ENCODE measurements around the gene ZSWIM6. TPM values are rescaled to one million over a fixed set of nuclear protein-coding genes. Genes with fewer than 3 reads are reported as not detected.

The ZSWIM6 gene
- total RNA-seq, 1 experiment from 2014 or later: 10.8 TPM

DNA sequence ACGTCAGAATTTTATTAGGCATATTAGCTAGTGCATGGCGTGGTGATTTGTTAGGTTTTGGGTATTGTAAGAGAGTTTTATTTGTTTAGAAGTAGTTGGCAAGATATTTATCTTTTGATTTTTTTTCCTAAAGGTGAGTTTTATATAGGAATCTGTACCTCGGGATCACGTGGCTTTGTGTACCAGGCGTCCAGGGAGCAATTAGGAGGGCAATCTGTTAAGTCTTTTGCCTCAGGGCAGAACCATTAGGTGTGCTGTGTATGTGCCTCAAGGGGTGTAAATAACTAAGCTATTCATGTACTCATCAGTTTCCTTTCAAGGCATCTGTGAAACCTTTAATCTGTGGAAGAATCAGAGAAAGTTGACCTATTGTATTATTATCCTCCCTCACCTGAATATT lies 39.4 kb downstream of the ZSWIM6 start:
- no peak for TF ChIP-seq TCF7L2 (IDR thresholded peaks at IDR 0.05; ENCODE audit: low read depth, low read length)
- TF ChIP-seq SIN3A (IDR thresholded peaks at IDR 0.05; ENCODE audit: borderline replicate concordance, insufficient read depth, low read depth, low read length): no peak
- TF ChIP-seq, protein P1, sequence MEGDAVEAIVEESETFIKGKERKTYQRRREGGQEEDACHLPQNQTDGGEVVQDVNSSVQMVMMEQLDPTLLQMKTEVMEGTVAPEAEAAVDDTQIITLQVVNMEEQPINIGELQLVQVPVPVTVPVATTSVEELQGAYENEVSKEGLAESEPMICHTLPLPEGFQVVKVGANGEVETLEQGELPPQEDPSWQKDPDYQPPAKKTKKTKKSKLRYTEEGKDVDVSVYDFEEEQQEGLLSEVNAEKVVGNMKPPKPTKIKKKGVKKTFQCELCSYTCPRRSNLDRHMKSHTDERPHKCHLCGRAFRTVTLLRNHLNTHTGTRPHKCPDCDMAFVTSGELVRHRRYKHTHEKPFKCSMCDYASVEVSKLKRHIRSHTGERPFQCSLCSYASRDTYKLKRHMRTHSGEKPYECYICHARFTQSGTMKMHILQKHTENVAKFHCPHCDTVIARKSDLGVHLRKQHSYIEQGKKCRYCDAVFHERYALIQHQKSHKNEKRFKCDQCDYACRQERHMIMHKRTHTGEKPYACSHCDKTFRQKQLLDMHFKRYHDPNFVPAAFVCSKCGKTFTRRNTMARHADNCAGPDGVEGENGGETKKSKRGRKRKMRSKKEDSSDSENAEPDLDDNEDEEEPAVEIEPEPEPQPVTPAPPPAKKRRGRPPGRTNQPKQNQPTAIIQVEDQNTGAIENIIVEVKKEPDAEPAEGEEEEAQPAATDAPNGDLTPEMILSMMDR (IDR thresholded peaks at IDR 0.05): no peak
- TF ChIP-seq, protein P2, sequence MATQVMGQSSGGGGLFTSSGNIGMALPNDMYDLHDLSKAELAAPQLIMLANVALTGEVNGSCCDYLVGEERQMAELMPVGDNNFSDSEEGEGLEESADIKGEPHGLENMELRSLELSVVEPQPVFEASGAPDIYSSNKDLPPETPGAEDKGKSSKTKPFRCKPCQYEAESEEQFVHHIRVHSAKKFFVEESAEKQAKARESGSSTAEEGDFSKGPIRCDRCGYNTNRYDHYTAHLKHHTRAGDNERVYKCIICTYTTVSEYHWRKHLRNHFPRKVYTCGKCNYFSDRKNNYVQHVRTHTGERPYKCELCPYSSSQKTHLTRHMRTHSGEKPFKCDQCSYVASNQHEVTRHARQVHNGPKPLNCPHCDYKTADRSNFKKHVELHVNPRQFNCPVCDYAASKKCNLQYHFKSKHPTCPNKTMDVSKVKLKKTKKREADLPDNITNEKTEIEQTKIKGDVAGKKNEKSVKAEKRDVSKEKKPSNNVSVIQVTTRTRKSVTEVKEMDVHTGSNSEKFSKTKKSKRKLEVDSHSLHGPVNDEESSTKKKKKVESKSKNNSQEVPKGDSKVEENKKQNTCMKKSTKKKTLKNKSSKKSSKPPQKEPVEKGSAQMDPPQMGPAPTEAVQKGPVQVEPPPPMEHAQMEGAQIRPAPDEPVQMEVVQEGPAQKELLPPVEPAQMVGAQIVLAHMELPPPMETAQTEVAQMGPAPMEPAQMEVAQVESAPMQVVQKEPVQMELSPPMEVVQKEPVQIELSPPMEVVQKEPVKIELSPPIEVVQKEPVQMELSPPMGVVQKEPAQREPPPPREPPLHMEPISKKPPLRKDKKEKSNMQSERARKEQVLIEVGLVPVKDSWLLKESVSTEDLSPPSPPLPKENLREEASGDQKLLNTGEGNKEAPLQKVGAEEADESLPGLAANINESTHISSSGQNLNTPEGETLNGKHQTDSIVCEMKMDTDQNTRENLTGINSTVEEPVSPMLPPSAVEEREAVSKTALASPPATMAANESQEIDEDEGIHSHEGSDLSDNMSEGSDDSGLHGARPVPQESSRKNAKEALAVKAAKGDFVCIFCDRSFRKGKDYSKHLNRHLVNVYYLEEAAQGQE (IDR thresholded peaks at IDR 0.05; ENCODE audit: insufficient read depth in 1 of 2, low read depth in 2 of 2, low read length in 1 of 2): no peak
- TF ChIP-seq POLR2AphosphoS5 (IDR thresholded peaks at IDR 0.05; ENCODE audit: low read depth, low read length): no peak
- no peaks in the 10 kb centered on the region for H3K27me3 ChIP-seq (ENCODE audit: control insufficient read depth, insufficient read depth, low read length)
- no TSS peak for BruUV-seq (replicated peaks)
- ChIA-PET CTCF (no interaction called here), POLR2A (no interaction called here)
- intact Hi-C loops (cut with micrococcal nuclease; ENCODE audit: unreplicated experiment) (no loop called here), in situ Hi-C loops (cut with HindIII; ENCODE audit: low pct_unique_long_range_greater_than_20kb, low sequenced_read_pairs) (no loop called here)
- no peaks in the 10 kb centered on the region for H3K9me3 ChIP-seq (ENCODE audit: control insufficient read depth, insufficient read depth, low read depth, low read length)
- DNase-seq (ENCODE audit: low read depth, low spot score) (no peak), ATAC-seq (no peak)
- no peak overlapping the region for H3K4me3 ChIP-seq (ENCODE audit: low read depth in 2 of 2, low read length in 2 of 2)
- peaks cover 3% of the 10 kb centered on the region; the same call in 1 of the 2 replicates for H3K4me1 ChIP-seq (ENCODE audit: control insufficient read depth, insufficient read depth, low read length)
- H3K36me3 ChIP-seq (ENCODE audit: control insufficient read depth, insufficient read depth, low read length): no peaks in the 10 kb centered on the region
- no peak overlapping the region for H3K27ac ChIP-seq (ENCODE audit: low read length)

DNA sequence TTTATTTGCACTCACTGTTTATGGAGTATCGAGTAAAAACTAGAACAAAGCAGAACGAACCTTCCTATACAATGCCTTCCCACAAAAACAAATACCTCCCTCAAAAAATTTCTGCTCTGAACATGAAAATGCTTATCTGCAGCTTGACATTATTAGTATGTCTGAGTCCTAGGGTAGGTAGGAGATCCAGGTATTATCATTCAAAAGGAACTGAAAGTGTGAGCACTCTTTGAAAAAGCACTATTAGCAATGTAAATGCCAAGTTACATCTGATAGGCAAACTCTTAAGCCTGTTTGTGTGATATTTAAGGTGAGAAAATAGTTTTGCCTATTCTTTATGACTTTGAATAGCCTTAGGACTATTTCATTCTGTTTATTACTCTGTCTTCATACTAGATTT lies 47.6 kb downstream of the ZSWIM6 start:
- no peak overlapping the region for H3K4me3 ChIP-seq (ENCODE audit: low read depth in 2 of 2, low read length in 2 of 2)
- no peaks in the 10 kb centered on the region for H3K27me3 ChIP-seq (ENCODE audit: control insufficient read depth, insufficient read depth, low read length)
- ATAC-seq (no peak), DNase-seq (ENCODE audit: low read depth, low spot score) (no peak)
- no peaks in the 10 kb centered on the region for H3K9me3 ChIP-seq (ENCODE audit: control insufficient read depth, insufficient read depth, low read depth, low read length)
- ChIA-PET POLR2A (no interaction called here), CTCF (no interaction called here)
- no peaks in the 10 kb centered on the region for H3K36me3 ChIP-seq (ENCODE audit: control insufficient read depth, insufficient read depth, low read length)
- no peak for TF ChIP-seq TCF7L2 (IDR thresholded peaks at IDR 0.05; ENCODE audit: low read depth, low read length)
- no peak for TF ChIP-seq POLR2AphosphoS5 (IDR thresholded peaks at IDR 0.05; ENCODE audit: low read depth, low read length)
- TF ChIP-seq SIN3A (IDR thresholded peaks at IDR 0.05; ENCODE audit: borderline replicate concordance, insufficient read depth, low read depth, low read length): no peak
- TF ChIP-seq, protein P1 (IDR thresholded peaks at IDR 0.05): no peak
- TF ChIP-seq, protein P2 (IDR thresholded peaks at IDR 0.05; ENCODE audit: insufficient read depth in 1 of 2, low read depth in 2 of 2, low read length in 1 of 2): no peak
- H3K27ac ChIP-seq (ENCODE audit: low read length): no peak overlapping the region
- no TSS peak for BruUV-seq (replicated peaks)
- no peaks in the 10 kb centered on the region for H3K4me1 ChIP-seq (ENCODE audit: control insufficient read depth, insufficient read depth, low read length)
- intact Hi-C loops (cut with micrococcal nuclease; ENCODE audit: unreplicated experiment) (no loop called here), in situ Hi-C loops (cut with HindIII; ENCODE audit: low pct_unique_long_range_greater_than_20kb, low sequenced_read_pairs) (no loop called here)
